ENCODE results near the gene SLC34A3. TPM values are rescaled to one million over a fixed set of nuclear protein-coding genes. Genes with fewer than 3 reads are reported as not detected.

Gene SLC34A3
- total RNA-seq, 1 donor from 2014 or later, result not detected

GRCh38 chr9:137277329-137278041 lies 46.8 kb downstream of the SLC34A3 start, which contains the start of gene TOR4A:
Gene TOR4A, plus strand, starts transcription at chr9:137277726. Its CDS starts 964 bp downstream, at chr9:137278690.
- Mint-ChIP-seq H3K4me1 (peaks cover 10% of the 10 kb centered on the region), H3K36me3 (ENCODE audit: low read depth) (no peaks in the 10 kb centered on the region), H3K27ac (ENCODE audit: unreplicated experiment) (no peak within 1 kb of the TSS), H3K9me3 (no peaks in the 10 kb centered on the region), H3K4me3 (peak within 1 kb of the TSS; percentile 65), H3K27me3 (ENCODE audit: low read depth) (peaks cover 6% of the 10 kb centered on the region)
- DNase-seq (ENCODE audit: low read depth, low spot score), result no peak
- TF ChIP-seq CTCF (conservative IDR thresholded peaks at IDR 0.05), result no peak

GRCh38 chr9:137278061-137278701 lies 47.5 kb downstream of the SLC34A3 start:
- Mint-ChIP-seq H3K4me3 (no peak overlapping the region), H3K27ac (ENCODE audit: unreplicated experiment) (no peak overlapping the region), H3K27me3 (ENCODE audit: low read depth) (peaks cover 10% of the 10 kb centered on the region), H3K9me3 (no peaks in the 10 kb centered on the region), H3K36me3 (ENCODE audit: low read depth) (no peaks in the 10 kb centered on the region), H3K4me1 (peaks cover 13% of the 10 kb centered on the region)
- DNase-seq (ENCODE audit: low read depth, low spot score), result no peak
- no peak for TF ChIP-seq CTCF (conservative IDR thresholded peaks at IDR 0.05)

- no peak for TF ChIP-seq CTCF (conservative IDR thresholded peaks at IDR 0.05)
- H3K4me1 Mint-ChIP-seq, result peaks cover 13% of the 10 kb centered on the region
- H3K9me3 Mint-ChIP-seq, result no peaks in the 10 kb centered on the region
- no peak for DNase-seq (ENCODE audit: low read depth, low spot score)
- no peaks in the 10 kb centered on the region for H3K36me3 Mint-ChIP-seq (ENCODE audit: low read depth)
- H3K27ac Mint-ChIP-seq (ENCODE audit: unreplicated experiment), result no peak overlapping the region
- H3K27me3 Mint-ChIP-seq (ENCODE audit: low read depth), result peaks cover 10% of the 10 kb centered on the region
- no peak overlapping the region for H3K4me3 Mint-ChIP-seq
These were observed 48.3 kb downstream of the SLC34A3 start for GRCh38 chr9:137278721-137279711.

- Mint-ChIP-seq H3K27ac (ENCODE audit: unreplicated experiment) (no peak overlapping the region), H3K4me1 (peaks cover 13% of the 10 kb centered on the region), H3K27me3 (ENCODE audit: low read depth) (peaks cover 10% of the 10 kb centered on the region), H3K36me3 (ENCODE audit: low read depth) (no peaks in the 10 kb centered on the region), H3K4me3 (no peak overlapping the region), H3K9me3 (no peaks in the 10 kb centered on the region)
- no peak for TF ChIP-seq CTCF (conservative IDR thresholded peaks at IDR 0.05)
- no peak for DNase-seq (ENCODE audit: low read depth, low spot score)
These were observed 49.2 kb downstream of the SLC34A3 start for GRCh38 chr9:137279741-137280473.

All from neural crest cell (in vitro differentiated cells).